Measurements from ENCODE around the gene TRMO. TPM values are rescaled to one million over a fixed set of nuclear protein-coding genes. Genes with fewer than 3 reads are reported as not detected.

TRMO gene
- 8.0 and 8.6 TPM in 2 replicates for total RNA-seq (2021)
- long read RNA-seq, transcript TRMO-203 (5 exons, 1,647 nt) = major isoform, 21 of 44 reads
- long read RNA-seq, partial matches to known transcripts = 0 of 44 reads
- long read RNA-seq, other reads (novel, unspliced or antisense) = 23 of 44 reads

- Mint-ChIP-seq H3K4me3 (peak within 1 kb of the TSS; percentile 72 to 80), H3K36me3 (ENCODE audit: insufficient read depth in 1 of 3, low read depth in 3 of 3) (no peaks in the 10 kb centered on the region), H3K27me3 (ENCODE audit: low read depth) (peaks cover 36% of the 10 kb centered on the region), H3K4me1 (peaks cover 4 to 5% of the 10 kb centered on the region in 2 experiments), H3K27ac (peak within 1 kb of the TSS; percentile 72 to 99 (median 95)), H3K9me3 (peaks cover 0 to 3% of the 10 kb centered on the region in 2 experiments; a peak in 2 of 5 replicates)
- Histone ChIP-seq H2AK5ac (ENCODE audit: insufficient read length, low read length) (no peak within 1 kb of the TSS), H3K23me2 (ENCODE audit: insufficient read length, low read depth, low read length, poor library complexity, severe bottlenecking) (no peaks in the 10 kb centered on the region), H3K9me3 (ENCODE audit: control insufficient read depth, low read depth, low read length) (no peaks in the 10 kb centered on the region), H3K79me2 (ENCODE audit: insufficient read depth, low read length) (no peaks in the 10 kb centered on the region), H3K14ac (ENCODE audit: insufficient read depth, low read length) (peak within 1 kb of the TSS; percentile 93), H4K20me1 (ENCODE audit: control insufficient read depth, insufficient read depth, insufficient read length) (no peaks in the 10 kb centered on the region), H3K56ac (ENCODE audit: insufficient read length, low read depth, low read length) (no peak within 1 kb of the TSS), H3K4me2 (ENCODE audit: insufficient read depth, insufficient read length, low read length) (peak within 1 kb of the TSS; percentile 15), H2BK5ac (ENCODE audit: insufficient read length, low read length) (no peak within 1 kb of the TSS), H3K23ac (ENCODE audit: insufficient read length, low read depth, low read length) (no peak within 1 kb of the TSS), H4K8ac (replicated peaks; ENCODE audit: insufficient read length, low read depth, low read length) (no peak within 1 kb of the TSS), H3K4ac (ENCODE audit: low read depth, low read length) (no peak within 1 kb of the TSS), H3K27ac (ENCODE audit: insufficient read length, low read depth, low read length) (no peak within 1 kb of the TSS), H2BK20ac (ENCODE audit: low read depth, low read length, poor library complexity, severe bottlenecking) (no peak within 1 kb of the TSS), H2BK120ac (ENCODE audit: low read depth, low read length, poor library complexity, severe bottlenecking) (no peak within 1 kb of the TSS), H2AFZ (ENCODE audit: low read length) (peak within 1 kb of the TSS; percentile 52), H3K4me1 (ENCODE audit: insufficient read depth, low read length) (no peaks in the 10 kb centered on the region), H4K5ac (ENCODE audit: insufficient read length, low read depth, low read length) (no peak within 1 kb of the TSS), H3K18ac (ENCODE audit: insufficient read length, low read depth, low read length) (peak within 1 kb of the TSS; percentile 93), H2BK12ac (ENCODE audit: insufficient read length, low read depth, low read length) (no peak within 1 kb of the TSS), H2BK15ac (ENCODE audit: low read depth, low read length) (no peak within 1 kb of the TSS), H3T11ph (ENCODE audit: low read length) (no peak within 1 kb of the TSS), H3K9ac (ENCODE audit: extremely low read depth, insufficient read length, low read length) (peak within 1 kb of the TSS; percentile 51), H3K79me1 (ENCODE audit: insufficient read depth, low read depth, low read length, poor library complexity, severe bottlenecking) (no peaks in the 10 kb centered on the region), H4K91ac (ENCODE audit: insufficient read length, low read depth, low read length) (no peak within 1 kb of the TSS), H3K27me3 (ENCODE audit: insufficient read depth, low read length) (no peaks in the 10 kb centered on the region; the same call in 1 of the 2 replicates)
- WGBS (ENCODE audit: extremely low coverage, insufficient read length, low lambda C conversion rate) = no CpG with 5 or more reads among the region's 54 CpGs
- peak; percentile 97 for DNase-seq
- TF ChIP-seq CTCF (conservative IDR thresholded peaks at IDR 0.05) = peak; percentile 77
These were observed at the start of gene TRMO for GRCh38 chr9:97921959-97922724. Gene TRMO, minus strand, starts transcription at chr9:97922500. Its CDS starts 7 bp downstream, at chr9:97922493.

All from H9 (cell line).